ENCODE data around the gene ZNF337. TPM values are rescaled to one million over a fixed set of nuclear protein-coding genes. Genes with fewer than 3 reads are reported as not detected.

ZNF337 gene
- total RNA-seq (2012; rRNA removed), result 7.9 and 9.6 TPM in 2 replicates

- H3K4me2 ChIP-seq (ENCODE audit: low read length), result peak within 1 kb of the TSS; percentile 90
Measured at GRCh38 chr20:25696371-25697131, at the start of gene ZNF337. Gene ZNF337, minus strand, starts transcription at chr20:25696853. Its CDS starts 10,436 bp downstream, at chr20:25686417.

GRCh38 chr20:25745738-25746137 is 49.1 kb upstream of the ZNF337 start:
- H3K4me3 ChIP-seq (ENCODE audit: low read length), result no peak overlapping the region
- no peak overlapping the region for H3K9ac ChIP-seq (ENCODE audit: low read depth, low read length)
- no peaks in the 10 kb centered on the region for H3K27me3 ChIP-seq (ENCODE audit: control insufficient read depth, insufficient read depth, low read length)
- no peak overlapping the region for H3K4me2 ChIP-seq (ENCODE audit: low read length)
- no peaks in the 10 kb centered on the region for H3K4me1 ChIP-seq (ENCODE audit: control insufficient read depth, insufficient read depth, low read length)
- no peaks in the 10 kb centered on the region for H3K36me3 ChIP-seq (ENCODE audit: insufficient read depth, low read length)
- no peaks in the 10 kb centered on the region for H3K9me3 ChIP-seq (replicated peaks; ENCODE audit: low read length)

More at GRCh38 chr20:25696371-25697131, at the start of gene ZNF337:
- Histone ChIP-seq H3K4me3 (ENCODE audit: low read length) (peak within 1 kb of the TSS; percentile 94), H3K4me1 (ENCODE audit: control insufficient read depth, insufficient read depth, low read length) (peaks cover 8% of the 10 kb centered on the region), H3K36me3 (ENCODE audit: insufficient read depth, low read length) (no peaks in the 10 kb centered on the region), H3K9ac (ENCODE audit: low read depth, low read length) (peak within 1 kb of the TSS; percentile 99), H3K9me3 (replicated peaks; ENCODE audit: low read length) (peaks cover 7% of the 10 kb centered on the region), H3K27me3 (ENCODE audit: control insufficient read depth, insufficient read depth, low read length) (no peaks in the 10 kb centered on the region)

GRCh38 chr20:25745100-25745499 is 48.4 kb upstream of the ZNF337 start:
- Histone ChIP-seq H3K9me3 (replicated peaks; ENCODE audit: low read length) (no peaks in the 10 kb centered on the region), H3K27me3 (ENCODE audit: control insufficient read depth, insufficient read depth, low read length) (no peaks in the 10 kb centered on the region), H3K4me3 (ENCODE audit: low read length) (no peak overlapping the region), H3K36me3 (ENCODE audit: insufficient read depth, low read length) (no peaks in the 10 kb centered on the region), H3K9ac (ENCODE audit: low read depth, low read length) (no peak overlapping the region), H3K4me1 (ENCODE audit: control insufficient read depth, insufficient read depth, low read length) (peaks cover 2% of the 10 kb centered on the region), H3K4me2 (ENCODE audit: low read length) (no peak overlapping the region)

GRCh38 chr20:25744261-25744660 is 47.6 kb upstream of the ZNF337 start:
- Histone ChIP-seq H3K9me3 (replicated peaks; ENCODE audit: low read length) (no peaks in the 10 kb centered on the region), H3K9ac (ENCODE audit: low read depth, low read length) (no peak overlapping the region), H3K27me3 (ENCODE audit: control insufficient read depth, insufficient read depth, low read length) (no peaks in the 10 kb centered on the region), H3K36me3 (ENCODE audit: insufficient read depth, low read length) (no peaks in the 10 kb centered on the region), H3K4me3 (ENCODE audit: low read length) (no peak overlapping the region), H3K4me1 (ENCODE audit: control insufficient read depth, insufficient read depth, low read length) (peaks cover 9% of the 10 kb centered on the region), H3K4me2 (ENCODE audit: low read length) (no peak overlapping the region)

GRCh38 chr20:25741088-25741487 is 44.4 kb upstream of the ZNF337 start:
- Histone ChIP-seq H3K4me1 (ENCODE audit: control insufficient read depth, insufficient read depth, low read length) (peaks cover 16% of the 10 kb centered on the region), H3K4me2 (ENCODE audit: low read length) (no peak overlapping the region), H3K4me3 (ENCODE audit: low read length) (no peak overlapping the region), H3K27me3 (ENCODE audit: control insufficient read depth, insufficient read depth, low read length) (no peaks in the 10 kb centered on the region), H3K9ac (ENCODE audit: low read depth, low read length) (no peak overlapping the region), H3K9me3 (replicated peaks; ENCODE audit: low read length) (no peaks in the 10 kb centered on the region), H3K36me3 (ENCODE audit: insufficient read depth, low read length) (no peaks in the 10 kb centered on the region)

GRCh38 chr20:25739615-25740320 is 43.1 kb upstream of the ZNF337 start:
- peaks cover 16% of the 10 kb centered on the region for H3K4me1 ChIP-seq (ENCODE audit: control insufficient read depth, insufficient read depth, low read length)
- H3K27me3 ChIP-seq (ENCODE audit: control insufficient read depth, insufficient read depth, low read length), result no peaks in the 10 kb centered on the region
- no peaks in the 10 kb centered on the region for H3K9me3 ChIP-seq (replicated peaks; ENCODE audit: low read length)
- no peaks in the 10 kb centered on the region for H3K36me3 ChIP-seq (ENCODE audit: insufficient read depth, low read length)
- no peak overlapping the region for H3K4me3 ChIP-seq (ENCODE audit: low read length)
- no peak overlapping the region for H3K4me2 ChIP-seq (ENCODE audit: low read length)
- H3K9ac ChIP-seq (ENCODE audit: low read depth, low read length), result no peak overlapping the region

- no peaks in the 10 kb centered on the region for H3K27me3 ChIP-seq (ENCODE audit: control insufficient read depth, insufficient read depth, low read length)
- H3K4me1 ChIP-seq (ENCODE audit: control insufficient read depth, insufficient read depth, low read length), result peaks cover 16% of the 10 kb centered on the region
- no peak overlapping the region for H3K4me3 ChIP-seq (ENCODE audit: low read length)
- H3K9me3 ChIP-seq (replicated peaks; ENCODE audit: low read length), result no peaks in the 10 kb centered on the region
- no peaks in the 10 kb centered on the region for H3K36me3 ChIP-seq (ENCODE audit: insufficient read depth, low read length)
- no peak overlapping the region for H3K4me2 ChIP-seq (ENCODE audit: low read length)
- H3K9ac ChIP-seq (ENCODE audit: low read depth, low read length), result no peak overlapping the region
Measured at GRCh38 chr20:25738198-25738597, 41.5 kb upstream of the ZNF337 start.

- Histone ChIP-seq H3K4me1 (ENCODE audit: control insufficient read depth, insufficient read depth, low read length) (peaks cover 6% of the 10 kb centered on the region), H3K36me3 (ENCODE audit: insufficient read depth, low read length) (no peaks in the 10 kb centered on the region), H3K9ac (ENCODE audit: low read depth, low read length) (no peak overlapping the region), H3K4me2 (ENCODE audit: low read length) (no peak overlapping the region), H3K9me3 (replicated peaks; ENCODE audit: low read length) (no peaks in the 10 kb centered on the region), H3K27me3 (ENCODE audit: control insufficient read depth, insufficient read depth, low read length) (no peaks in the 10 kb centered on the region), H3K4me3 (ENCODE audit: low read length) (no peak overlapping the region)
Measured at GRCh38 chr20:25733903-25734302, 37.2 kb upstream of the ZNF337 start.

GRCh38 chr20:25730862-25731261 is 34.2 kb upstream of the ZNF337 start:
- Histone ChIP-seq H3K4me3 (ENCODE audit: low read length) (no peak overlapping the region), H3K4me1 (ENCODE audit: control insufficient read depth, insufficient read depth, low read length) (no peaks in the 10 kb centered on the region), H3K4me2 (ENCODE audit: low read length) (no peak overlapping the region), H3K36me3 (ENCODE audit: insufficient read depth, low read length) (no peaks in the 10 kb centered on the region), H3K27me3 (ENCODE audit: control insufficient read depth, insufficient read depth, low read length) (no peaks in the 10 kb centered on the region), H3K9ac (ENCODE audit: low read depth, low read length) (no peak overlapping the region), H3K9me3 (replicated peaks; ENCODE audit: low read length) (peaks cover 5% of the 10 kb centered on the region)

GRCh38 chr20:25726357-25726756 is 29.7 kb upstream of the ZNF337 start:
- Histone ChIP-seq H3K27me3 (ENCODE audit: control insufficient read depth, insufficient read depth, low read length) (no peaks in the 10 kb centered on the region), H3K4me2 (ENCODE audit: low read length) (no peak overlapping the region), H3K9me3 (replicated peaks; ENCODE audit: low read length) (peaks cover 5% of the 10 kb centered on the region), H3K4me3 (ENCODE audit: low read length) (no peak overlapping the region), H3K9ac (ENCODE audit: low read depth, low read length) (no peak overlapping the region), H3K4me1 (ENCODE audit: control insufficient read depth, insufficient read depth, low read length) (no peaks in the 10 kb centered on the region), H3K36me3 (ENCODE audit: insufficient read depth, low read length) (no peaks in the 10 kb centered on the region)

- Histone ChIP-seq H3K4me1 (ENCODE audit: control insufficient read depth, insufficient read depth, low read length) (no peaks in the 10 kb centered on the region), H3K4me2 (ENCODE audit: low read length) (no peak overlapping the region), H3K9me3 (replicated peaks; ENCODE audit: low read length) (peaks cover 5% of the 10 kb centered on the region), H3K27me3 (ENCODE audit: control insufficient read depth, insufficient read depth, low read length) (no peaks in the 10 kb centered on the region), H3K9ac (ENCODE audit: low read depth, low read length) (no peak overlapping the region), H3K36me3 (ENCODE audit: insufficient read depth, low read length) (no peaks in the 10 kb centered on the region), H3K4me3 (ENCODE audit: low read length) (no peak overlapping the region)
Measured at GRCh38 chr20:25725639-25726038, 29.0 kb upstream of the ZNF337 start.

Data from skeletal muscle satellite cell (primary cell).